Measurements from ENCODE around the gene GNG2.

- TF ChIP-seq, protein P1, sequence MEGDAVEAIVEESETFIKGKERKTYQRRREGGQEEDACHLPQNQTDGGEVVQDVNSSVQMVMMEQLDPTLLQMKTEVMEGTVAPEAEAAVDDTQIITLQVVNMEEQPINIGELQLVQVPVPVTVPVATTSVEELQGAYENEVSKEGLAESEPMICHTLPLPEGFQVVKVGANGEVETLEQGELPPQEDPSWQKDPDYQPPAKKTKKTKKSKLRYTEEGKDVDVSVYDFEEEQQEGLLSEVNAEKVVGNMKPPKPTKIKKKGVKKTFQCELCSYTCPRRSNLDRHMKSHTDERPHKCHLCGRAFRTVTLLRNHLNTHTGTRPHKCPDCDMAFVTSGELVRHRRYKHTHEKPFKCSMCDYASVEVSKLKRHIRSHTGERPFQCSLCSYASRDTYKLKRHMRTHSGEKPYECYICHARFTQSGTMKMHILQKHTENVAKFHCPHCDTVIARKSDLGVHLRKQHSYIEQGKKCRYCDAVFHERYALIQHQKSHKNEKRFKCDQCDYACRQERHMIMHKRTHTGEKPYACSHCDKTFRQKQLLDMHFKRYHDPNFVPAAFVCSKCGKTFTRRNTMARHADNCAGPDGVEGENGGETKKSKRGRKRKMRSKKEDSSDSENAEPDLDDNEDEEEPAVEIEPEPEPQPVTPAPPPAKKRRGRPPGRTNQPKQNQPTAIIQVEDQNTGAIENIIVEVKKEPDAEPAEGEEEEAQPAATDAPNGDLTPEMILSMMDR (IDR thresholded peaks at IDR 0.05), result no peak
- TF ChIP-seq POLR2AphosphoS5 (IDR thresholded peaks at IDR 0.05), result no peak
- TF ChIP-seq POLR2A (IDR thresholded peaks at IDR 0.05), result no peak
These were observed 32.2 kb upstream of the GNG2 start for GRCh38 chr14:51828017-51828797.

Measured in suprapubic skin (tissue), 4 donors.